Stimulated activated CD4-positive, alpha-beta T cell treated with anti-CD3 and anti-CD28 coated beads, Interleukin-15, amount 100 ng/mL, for 1 hour (primary cell): ENCODE measurements around the gene PTPRD.

Experiments
- DNase-seq, 2 donors: peaks; one replicate each; pipeline ENCODE4 v3.0.0-alpha.2; 2020; ENCODE audit warnings: low read depth in 1 of 2, low spot score in 1 of 2

The PTPRD gene

DNA sequence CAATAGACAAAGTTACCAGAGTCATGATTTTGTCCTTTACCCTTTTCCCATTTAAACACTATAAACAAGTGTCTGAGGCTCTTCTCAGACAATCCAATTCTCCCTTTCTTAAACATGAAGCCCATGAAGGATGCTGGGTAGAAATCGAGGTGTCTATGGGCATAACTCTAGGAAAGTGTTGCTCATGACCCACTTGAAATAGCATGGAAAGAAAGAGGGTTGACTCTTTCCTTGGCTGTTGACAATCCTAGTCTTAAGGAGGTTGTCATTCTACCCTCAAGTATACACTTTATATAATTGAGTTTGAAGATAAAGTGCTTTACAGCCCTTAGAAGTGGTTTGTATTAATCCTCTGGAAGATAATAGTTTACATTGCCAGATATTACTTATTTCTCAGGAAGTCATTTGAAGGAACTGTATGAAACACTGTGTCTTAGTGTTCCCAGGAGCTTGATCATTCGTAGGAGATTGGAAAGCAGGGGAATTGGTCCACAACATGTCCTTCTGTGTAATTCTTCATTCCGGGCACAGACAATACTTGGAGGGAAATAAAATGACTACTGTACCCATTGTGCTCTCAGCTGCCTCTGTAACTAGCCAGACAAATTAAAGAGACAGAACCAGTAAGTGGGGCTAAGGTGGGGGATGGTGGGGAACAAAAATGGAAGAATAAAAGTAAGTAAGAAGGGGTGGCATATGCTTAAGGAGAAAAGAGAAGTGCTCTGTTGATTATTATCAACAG is 1734.9 kb downstream of the PTPRD start:
- no peak for DNase-seq

DNA sequence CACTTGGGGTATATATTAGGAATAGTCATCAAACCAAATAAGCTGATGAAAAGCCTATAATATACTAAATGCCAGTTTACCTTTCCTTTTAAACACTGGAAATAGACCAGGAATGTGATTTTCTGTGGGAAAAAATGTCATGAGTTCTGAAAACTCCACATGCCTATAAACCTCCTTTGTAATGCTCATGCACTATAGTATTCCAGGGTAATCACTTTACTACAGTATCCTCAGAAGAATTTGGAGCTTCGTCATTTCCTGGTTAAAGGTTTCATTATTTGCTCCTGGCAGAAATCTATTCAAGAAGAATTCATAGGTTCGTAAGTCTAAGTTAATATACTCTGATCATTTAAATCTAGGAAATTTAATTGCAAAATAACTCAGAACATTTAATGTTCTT is 1736.5 kb downstream of the PTPRD start:
- DNase-seq, result no peak

DNA sequence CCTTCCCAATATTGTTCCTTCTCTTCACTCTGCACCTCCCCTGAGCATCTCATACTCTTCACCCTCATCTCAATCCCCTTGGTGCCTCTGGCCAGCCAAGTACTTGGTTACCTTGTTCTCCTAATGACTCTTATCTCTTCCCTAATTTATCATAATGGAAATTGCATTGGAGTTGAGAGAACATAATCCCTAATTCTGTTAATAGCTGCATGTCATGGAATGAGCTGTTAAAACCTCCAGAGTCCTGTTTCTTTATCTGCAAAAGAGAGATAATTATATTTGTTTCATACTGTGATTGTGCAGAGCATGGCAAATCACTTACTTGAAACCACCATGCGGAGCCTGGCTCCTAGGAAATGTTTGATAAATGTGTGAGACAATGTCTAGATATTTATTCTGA is 1738.3 kb downstream of the PTPRD start:
- DNase-seq, result no peak

DNA sequence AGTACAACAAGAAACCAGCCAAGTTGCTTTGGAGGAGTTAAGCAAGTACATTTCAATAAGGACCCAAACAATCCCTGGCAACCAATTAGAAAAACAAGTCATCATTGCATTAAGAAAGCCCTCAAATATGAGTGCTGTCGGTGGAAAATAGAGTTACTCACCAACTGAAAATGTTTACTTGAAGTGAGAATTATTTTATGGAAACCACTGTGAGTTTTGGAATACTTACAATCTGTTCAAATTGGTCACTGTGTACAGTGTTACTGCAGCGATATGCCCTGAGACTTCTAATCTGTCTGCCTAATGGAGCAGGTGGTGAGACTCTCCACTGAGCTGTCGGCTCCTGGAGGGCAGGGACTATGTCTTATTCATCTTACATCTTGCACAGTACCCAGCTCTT is 1740.0 kb downstream of the PTPRD start:
- DNase-seq, result no peak

GRCh38 chr9:8871796-8872445 is 1740.9 kb downstream of the PTPRD start:
- no peak for DNase-seq

GRCh38 chr9:8871396-8871795 is 1741.4 kb downstream of the PTPRD start:
- no peak for DNase-seq

DNA sequence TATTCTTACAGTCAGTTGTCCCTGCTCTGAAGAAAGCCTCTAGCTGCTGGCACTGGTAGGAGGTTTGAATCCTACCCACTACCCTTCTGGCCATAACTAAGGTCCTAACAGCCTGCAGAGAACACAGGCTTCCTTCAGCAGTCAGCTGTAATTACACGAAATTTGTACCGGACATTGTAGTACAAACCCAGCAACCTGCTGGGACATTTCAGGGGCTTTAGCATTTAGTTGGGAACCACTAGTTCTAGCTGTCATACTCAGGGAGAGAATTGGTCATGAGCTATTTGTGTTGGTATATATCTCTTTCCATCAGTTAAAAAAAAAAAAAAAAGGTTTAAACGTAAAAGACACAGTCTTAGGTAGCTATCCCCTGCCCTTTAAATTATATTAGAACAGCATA is 1743.0 kb downstream of the PTPRD start:
- DNase-seq, result no peak

DNA sequence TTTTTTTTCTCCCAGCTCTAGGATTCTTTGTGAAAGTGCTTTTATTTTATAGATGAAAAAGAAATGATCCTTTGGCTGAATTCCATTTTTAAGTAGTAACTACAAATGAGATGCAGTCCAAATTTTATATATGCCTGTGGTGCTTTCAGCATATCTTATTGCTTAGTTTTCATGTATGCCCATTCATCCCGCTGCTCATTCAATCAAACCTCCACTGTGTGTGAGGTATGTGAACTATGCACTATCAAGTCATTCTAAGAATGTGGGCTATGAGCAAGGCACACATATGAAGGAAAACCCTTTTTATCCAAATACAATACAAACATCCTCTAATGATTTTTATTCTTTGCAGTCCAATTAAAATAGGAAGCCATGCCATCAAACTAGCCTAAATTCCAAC is 1744.2 kb downstream of the PTPRD start:
- no peak for DNase-seq

DNA sequence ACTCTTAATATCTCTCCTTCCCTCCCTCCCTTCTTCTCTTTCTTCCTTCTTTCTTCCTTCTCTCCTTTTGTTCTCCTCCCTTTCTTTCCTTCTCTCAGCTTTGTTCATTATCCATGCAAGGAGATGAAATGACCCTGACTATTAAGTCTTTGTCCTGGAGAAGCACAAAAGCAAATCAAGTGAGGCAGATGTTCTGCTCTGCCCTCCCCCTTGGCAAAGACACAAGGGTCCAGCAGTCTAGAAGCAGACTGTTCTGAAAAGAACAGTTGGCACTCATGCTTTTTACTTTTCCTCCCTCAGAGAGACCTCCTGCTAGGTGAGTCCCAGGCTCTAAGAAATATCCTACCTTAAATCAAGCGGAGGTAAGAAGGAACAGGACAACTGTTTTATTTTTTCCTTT is 1745.7 kb downstream of the PTPRD start:
- no peak for DNase-seq

DNA sequence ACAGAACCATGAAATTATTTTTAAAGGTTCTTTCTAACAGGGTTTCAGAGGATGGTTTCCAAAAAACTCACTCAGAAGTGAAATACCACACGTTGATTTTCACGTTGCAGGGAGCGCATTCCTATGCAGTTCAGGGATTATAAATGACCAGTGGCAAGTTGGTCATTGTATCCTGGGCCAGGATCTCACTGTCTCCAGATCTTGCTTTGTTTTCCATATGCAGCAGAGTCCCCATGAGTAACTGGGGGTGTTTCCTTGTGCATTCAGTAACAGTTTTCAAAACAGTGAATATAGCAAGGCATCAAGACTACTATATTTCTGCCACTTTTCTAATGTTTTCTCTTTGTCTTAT is 1748.3 kb downstream of the PTPRD start:
- DNase-seq, result no peak

- no peak for DNase-seq
These were observed 1748.8 kb downstream of the PTPRD start for GRCh38 chr9:8863886-8864544.

DNA sequence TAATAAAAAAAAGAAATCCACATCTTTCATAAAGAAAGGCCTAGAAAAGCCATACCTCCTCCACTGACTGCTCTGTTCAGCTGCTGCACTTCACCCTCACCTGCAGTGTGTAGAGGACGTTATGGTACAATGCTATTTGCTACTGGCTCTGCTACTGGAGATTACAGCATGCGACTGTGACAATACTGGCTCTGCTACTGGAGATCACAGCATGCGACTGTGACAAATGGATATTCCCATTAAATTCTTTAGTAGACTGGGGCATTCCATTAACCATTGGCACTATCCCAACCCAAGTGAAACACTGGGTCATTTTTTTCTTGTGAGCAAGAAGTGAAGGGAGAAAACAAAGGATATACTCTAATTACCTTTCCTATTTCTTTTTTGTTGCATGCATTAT is 1749.7 kb downstream of the PTPRD start:
- no peak for DNase-seq

GRCh38 chr9:8860925-8861324 is 1751.9 kb downstream of the PTPRD start:
- DNase-seq, result no peak

GRCh38 chr9:8860086-8860485 is 1752.7 kb downstream of the PTPRD start:
- DNase-seq, result no peak

- DNase-seq, result no peak
These were observed 1753.4 kb downstream of the PTPRD start for GRCh38 chr9:8859416-8859815.

DNA sequence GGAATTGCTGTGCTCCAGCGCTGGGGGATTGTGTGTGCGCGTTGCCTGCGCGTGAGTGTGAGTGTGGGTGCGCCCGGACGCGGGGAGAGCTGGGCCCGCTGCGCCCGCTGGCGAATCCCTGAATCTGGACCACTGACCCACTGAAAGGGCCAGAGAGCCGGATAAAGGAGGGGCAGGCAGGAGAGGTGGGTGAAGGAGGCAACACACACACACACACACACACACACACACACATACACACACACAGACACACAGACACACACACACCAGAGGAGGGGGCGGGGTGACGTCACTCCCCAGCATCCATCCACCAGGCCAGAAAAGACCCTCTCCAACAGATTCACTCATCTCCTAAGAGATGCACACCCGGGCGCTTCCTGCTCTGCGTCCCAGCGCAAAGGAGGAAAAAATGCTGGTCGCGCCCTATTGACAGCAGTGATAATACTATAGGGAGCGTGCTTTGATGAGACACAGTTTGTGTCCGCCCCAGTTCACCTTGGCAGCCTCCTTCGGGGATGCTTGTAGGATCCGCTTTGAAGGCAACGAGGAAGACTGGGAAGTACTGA is 1754.1 kb downstream of the PTPRD start:
- DNase-seq, result no peak

GRCh38 chr9:8857926-8858595 is 1754.7 kb downstream of the PTPRD start:
- DNase-seq, result no peak

GRCh38 chr9:8857068-8857925 is 1755.5 kb downstream of the PTPRD start:
- DNase-seq, result no peak

DNA sequence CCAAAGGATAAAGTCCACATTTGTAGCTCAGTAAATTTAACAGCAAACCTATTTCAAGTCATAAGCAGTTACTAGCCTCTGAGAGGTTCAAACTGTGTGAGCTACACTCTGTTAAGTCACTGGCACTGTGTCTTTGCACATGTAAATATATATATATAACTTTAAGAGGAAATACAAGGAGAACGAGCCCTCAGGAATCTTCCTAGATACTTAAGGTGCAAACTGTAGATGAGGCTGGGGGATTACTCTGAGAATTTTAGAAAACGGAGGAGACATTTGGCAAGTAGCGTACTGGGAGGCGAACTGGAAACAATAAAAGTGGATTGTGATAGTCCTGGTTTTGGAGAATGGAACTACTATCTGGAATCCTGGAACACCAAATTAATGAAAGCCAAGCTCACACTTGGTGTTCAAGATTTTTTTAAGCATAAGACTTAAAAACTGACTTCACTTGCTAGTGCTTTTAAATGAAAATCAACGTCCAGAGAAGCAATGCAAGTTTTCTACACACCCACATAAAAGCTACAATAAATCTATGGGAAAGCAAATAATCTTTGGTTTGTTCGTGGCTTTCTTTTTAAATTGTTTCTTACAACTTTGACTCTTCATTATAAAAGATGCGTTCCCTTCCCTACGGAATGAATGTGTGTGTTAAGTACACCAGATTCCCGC is 1756.3 kb downstream of the PTPRD start:
- DNase-seq, result no peak

DNA sequence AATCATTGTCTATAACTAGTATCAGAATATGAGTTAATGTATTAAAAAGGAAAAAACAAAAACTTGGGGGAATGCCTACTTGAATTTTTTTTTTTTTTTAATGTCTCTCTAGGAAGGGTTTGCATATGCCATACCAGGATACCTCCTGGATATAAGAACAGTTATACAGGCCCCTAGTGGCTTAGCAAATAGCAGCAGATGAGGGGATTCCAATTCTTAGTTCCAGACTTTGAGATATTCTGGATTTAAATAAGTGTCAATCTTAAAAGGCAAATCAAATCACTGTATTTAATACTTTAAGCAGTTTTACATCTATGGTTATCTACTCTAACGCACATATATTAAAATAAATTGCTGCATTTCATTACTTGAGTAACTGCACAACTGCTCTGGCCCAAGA is 1757.8 kb downstream of the PTPRD start:
- no peak for DNase-seq
